ENCODE data around the gene IRAK3. TPM values are rescaled to one million over a fixed set of nuclear protein-coding genes. Genes with fewer than 3 reads are reported as not detected.

The IRAK3 gene
- total RNA-seq, 1 donor from 2014 or later: 4.9 TPM

- Mint-ChIP-seq H3K27me3 (ENCODE audit: unreplicated experiment) (peaks cover 2% of the 10 kb centered on the region), H3K27ac (ENCODE audit: unreplicated experiment) (no peak overlapping the region), H3K9me3 (ENCODE audit: unreplicated experiment) (no peaks in the 10 kb centered on the region), H3K36me3 (ENCODE audit: low read depth, unreplicated experiment) (no peaks in the 10 kb centered on the region), H3K4me3 (ENCODE audit: unreplicated experiment) (no peak overlapping the region), H3K4me1 (ENCODE audit: unreplicated experiment) (peaks cover 15% of the 10 kb centered on the region)
- no peak for TF ChIP-seq CTCF (IDR thresholded peaks at IDR 0.05; ENCODE audit: unreplicated experiment)
- DNase-seq (ENCODE audit: low spot score): no peak
These were observed 8.5 kb downstream of the IRAK3 start for GRCh38 chr12:66197495-66197921.

GRCh38 chr12:66199141-66199540 lies 10.1 kb downstream of the IRAK3 start:
- H3K27ac Mint-ChIP-seq (ENCODE audit: unreplicated experiment): no peak overlapping the region
- no peak for TF ChIP-seq CTCF (IDR thresholded peaks at IDR 0.05; ENCODE audit: unreplicated experiment)
- no peak for DNase-seq (ENCODE audit: low spot score)
- no peaks in the 10 kb centered on the region for H3K36me3 Mint-ChIP-seq (ENCODE audit: low read depth, unreplicated experiment)
- no peak overlapping the region for H3K4me3 Mint-ChIP-seq (ENCODE audit: unreplicated experiment)
- H3K9me3 Mint-ChIP-seq (ENCODE audit: unreplicated experiment): no peaks in the 10 kb centered on the region
- peaks cover 15% of the 10 kb centered on the region for H3K4me1 Mint-ChIP-seq (ENCODE audit: unreplicated experiment)
- peaks cover 2% of the 10 kb centered on the region for H3K27me3 Mint-ChIP-seq (ENCODE audit: unreplicated experiment)

- peaks cover 15% of the 10 kb centered on the region for H3K4me1 Mint-ChIP-seq (ENCODE audit: unreplicated experiment)
- DNase-seq (ENCODE audit: low spot score): no peak
- no peaks in the 10 kb centered on the region for H3K9me3 Mint-ChIP-seq (ENCODE audit: unreplicated experiment)
- H3K27me3 Mint-ChIP-seq (ENCODE audit: unreplicated experiment): peaks cover 2% of the 10 kb centered on the region
- no peak overlapping the region for H3K27ac Mint-ChIP-seq (ENCODE audit: unreplicated experiment)
- TF ChIP-seq CTCF (IDR thresholded peaks at IDR 0.05; ENCODE audit: unreplicated experiment): no peak
- H3K4me3 Mint-ChIP-seq (ENCODE audit: unreplicated experiment): no peak overlapping the region
- H3K36me3 Mint-ChIP-seq (ENCODE audit: low read depth, unreplicated experiment): no peaks in the 10 kb centered on the region
These were observed 11.0 kb downstream of the IRAK3 start for GRCh38 chr12:66199831-66200509.

GRCh38 chr12:66203820-66204219 lies 14.8 kb downstream of the IRAK3 start:
- peaks cover 2% of the 10 kb centered on the region for H3K27me3 Mint-ChIP-seq (ENCODE audit: unreplicated experiment)
- no peak overlapping the region for H3K27ac Mint-ChIP-seq (ENCODE audit: unreplicated experiment)
- no peaks in the 10 kb centered on the region for H3K4me1 Mint-ChIP-seq (ENCODE audit: unreplicated experiment)
- H3K9me3 Mint-ChIP-seq (ENCODE audit: unreplicated experiment): no peaks in the 10 kb centered on the region
- DNase-seq (ENCODE audit: low spot score): no peak
- H3K36me3 Mint-ChIP-seq (ENCODE audit: low read depth, unreplicated experiment): no peaks in the 10 kb centered on the region
- no peak overlapping the region for H3K4me3 Mint-ChIP-seq (ENCODE audit: unreplicated experiment)
- TF ChIP-seq CTCF (IDR thresholded peaks at IDR 0.05; ENCODE audit: unreplicated experiment): no peak

- Mint-ChIP-seq H3K36me3 (ENCODE audit: low read depth, unreplicated experiment) (peaks cover under 1% of the 10 kb centered on the region), H3K4me3 (ENCODE audit: unreplicated experiment) (no peak overlapping the region), H3K9me3 (ENCODE audit: unreplicated experiment) (no peaks in the 10 kb centered on the region), H3K4me1 (ENCODE audit: unreplicated experiment) (no peaks in the 10 kb centered on the region), H3K27ac (ENCODE audit: unreplicated experiment) (no peak overlapping the region), H3K27me3 (ENCODE audit: unreplicated experiment) (peaks cover 2% of the 10 kb centered on the region)
- TF ChIP-seq CTCF (IDR thresholded peaks at IDR 0.05; ENCODE audit: unreplicated experiment): no peak
- DNase-seq (ENCODE audit: low spot score): no peak
These were observed 17.1 kb downstream of the IRAK3 start for GRCh38 chr12:66206141-66206540.
